GM21515 (cell line): Measurements from ENCODE around the gene PANX1.

ENCODE experiments used
- ATAC-seq: cut with Tn5 transposase; IDR thresholded peaks from one replicate; pipeline ENCODE4 v1.9.1; 2021; ENCODE audit not compliant: unreplicated experiment

PANX1 gene

GRCh38 chr11:94183886-94184264, 55.2 kb downstream of the PANX1 start:
- ATAC-seq: peak; percentile 74

- no peak for ATAC-seq
These were observed 55.7 kb downstream of the PANX1 start for GRCh38 chr11:94184362-94184761.

GRCh38 chr11:94184846-94185245, 56.2 kb downstream of the PANX1 start:
- ATAC-seq: no peak

- ATAC-seq: no peak
These were observed 56.9 kb downstream of the PANX1 start for GRCh38 chr11:94185416-94186084.

GRCh38 chr11:94186342-94187203, 57.9 kb downstream of the PANX1 start:
- ATAC-seq: no peak

- ATAC-seq: no peak
These were observed 64.6 kb downstream of the PANX1 start for GRCh38 chr11:94193288-94193687.

GRCh38 chr11:94194712-94195111, 66.1 kb downstream of the PANX1 start:
- no peak for ATAC-seq

- ATAC-seq: no peak
These were observed 67.7 kb downstream of the PANX1 start for GRCh38 chr11:94196363-94196762.

GRCh38 chr11:94198718-94199117, 70.1 kb downstream of the PANX1 start:
- ATAC-seq: no peak

GRCh38 chr11:94199136-94200130, 70.8 kb downstream of the PANX1 start:
- no peak for ATAC-seq

- no peak for ATAC-seq
These were observed 72.4 kb downstream of the PANX1 start for GRCh38 chr11:94201004-94201465.

- ATAC-seq: no peak
These were observed 74.4 kb downstream of the PANX1 start for GRCh38 chr11:94203070-94203469.

- ATAC-seq: no peak
These were observed 82.7 kb downstream of the PANX1 start for GRCh38 chr11:94211261-94211830.

- ATAC-seq: no peak
These were observed 84.3 kb downstream of the PANX1 start for GRCh38 chr11:94212898-94213297.

- ATAC-seq: no peak
These were observed 89.1 kb downstream of the PANX1 start for GRCh38 chr11:94217705-94218104.

GRCh38 chr11:94218372-94218771, 89.7 kb downstream of the PANX1 start:
- no peak for ATAC-seq

- ATAC-seq: no peak
These were observed 91.1 kb downstream of the PANX1 start for GRCh38 chr11:94219771-94220170.

- ATAC-seq: no peak
These were observed 95.4 kb downstream of the PANX1 start for GRCh38 chr11:94224078-94224477.
